IMR-90 (cell line): ENCODE data around the gene PDXK. TPM values are rescaled to one million over a fixed set of nuclear protein-coding genes. Genes with fewer than 3 reads are reported as not detected.

Experiments used
- ATAC-seq: fragments of 200-7000 bp; cut with Tn5 transposase; 2 replicates; pipeline ENCODE4 v1.9.1; 2020; ENCODE audit warnings: low read depth, mild to moderate bottlenecking, moderate library complexity
- BruUV-seq: library from RNA; stranded (reverse); fragments of 400-500 nt; replicated peaks from 2 replicates; lab custom pipeline; 2021; lab: Mats Ljungman, UMichigan
- CTCF ChIA-PET: fragments of 300-600 bp; formaldehyde crosslinking; extraction: SDS; loops from one replicate; lab custom pipeline; 2021; ENCODE audit warnings: antibody characterized with exemption; lab: Yijun Ruan, JAX
- POLR2A ChIA-PET: fragments of 300-600 bp; sonication (Branson Sonifier 250); formaldehyde crosslinking; loops from one replicate; lab custom pipeline; 2022; ENCODE audit warnings: antibody characterized with exemption; ENCODE audit not compliant: unreplicated experiment; lab: Charles Lee
- DNase-seq: peaks from one replicate; pipeline ENCODE4 v3.0.0; 2013
- H2AFZ ChIP-seq: replicated peaks from 2 replicates; pipeline ENCODE3; 2013; ENCODE audit warnings: low read length, mild to moderate bottlenecking; ENCODE audit not compliant: poor library complexity
- H2AK5ac ChIP-seq: 2 replicates; pipeline ENCODE4 v1.6.1; 2013; ENCODE audit warnings: low read depth, low read length, inconsistent platforms
- H2AK9ac ChIP-seq: replicated peaks from 2 replicates; pipeline ENCODE3; 2013; ENCODE audit warnings: mild to moderate bottlenecking, low read depth, low read length, moderate library complexity; ENCODE audit not compliant: poor library complexity
- H2BK120ac ChIP-seq: 2 replicates; pipeline ENCODE4 v1.6.1; 2013; ENCODE audit warnings: low read depth, low read length, inconsistent platforms
- H2BK15ac ChIP-seq: 3 replicates; pipeline ENCODE4 v1.6.1; 2013; ENCODE audit warnings: low read depth, low read length, inconsistent platforms
- H2BK20ac ChIP-seq: 2 replicates; pipeline ENCODE4 v1.6.1; 2013; ENCODE audit warnings: low read depth, mild to moderate bottlenecking, inconsistent platforms, low read length, moderate library complexity
- H2BK5ac ChIP-seq: 2 replicates; pipeline ENCODE4 v1.6.1; 2013; ENCODE audit warnings: mild to moderate bottlenecking, low read depth, low read length, inconsistent platforms; ENCODE audit not compliant: poor library complexity, severe bottlenecking
- H3K14ac ChIP-seq: replicated peaks from 2 replicates; pipeline ENCODE4 v1.6.1; 2013; ENCODE audit warnings: low read depth, low read length, inconsistent platforms
- H3K18ac ChIP-seq: 2 replicates; pipeline ENCODE4 v1.6.1; 2013; ENCODE audit warnings: low read depth, low read length, control low read depth
- H3K23ac ChIP-seq: 2 replicates; pipeline ENCODE4 v1.6.1; 2013; ENCODE audit warnings: low read depth, low read length, inconsistent platforms
- H3K27ac ChIP-seq: 2 replicates; pipeline ENCODE4 v1.5.1; 2013; ENCODE audit warnings: mild to moderate bottlenecking, control low read depth, low read length; ENCODE audit not compliant: insufficient read depth
- H3K27me3 ChIP-seq: 2 replicates; pipeline ENCODE4 v1.6.1; 2013; ENCODE audit warnings: low read length; ENCODE audit not compliant: control insufficient read depth, insufficient read depth
- H3K36me3 ChIP-seq: 2 replicates; pipeline ENCODE4 v1.6.1; 2013; ENCODE audit warnings: low read length, mixed read lengths; ENCODE audit not compliant: control insufficient read depth, insufficient read depth
- H3K4ac ChIP-seq: 2 replicates; pipeline ENCODE4 v1.6.1; 2013; ENCODE audit warnings: low read depth, low read length, inconsistent platforms
- H3K4me1 ChIP-seq: 2 replicates; pipeline ENCODE4 v1.6.1; 2013; ENCODE audit warnings: low read length, mixed read lengths; ENCODE audit not compliant: control insufficient read depth, insufficient read depth
- H3K4me2 ChIP-seq: 2 replicates; pipeline ENCODE4 v1.6.1; 2013; ENCODE audit warnings: low read depth, mild to moderate bottlenecking, control low read depth, low read length, moderate library complexity
- H3K4me3 ChIP-seq: 2 replicates; pipeline ENCODE4 v1.5.1; 2013; ENCODE audit warnings: low read depth, mild to moderate bottlenecking, control low read depth, low read length, moderate library complexity; ENCODE audit not compliant: insufficient read depth
- H3K56ac ChIP-seq: 2 replicates; pipeline ENCODE4 v1.6.1; 2013; ENCODE audit warnings: low read length, inconsistent platforms; ENCODE audit not compliant: insufficient read depth; ENCODE audit errors: extremely low read depth
- H3K79me1 ChIP-seq, 2 experiments: 2 replicates each; pipeline ENCODE4 v1.6.1; 2013; ENCODE audit warnings: low read length in 2 of 2, inconsistent platforms in 1 of 2, low read depth in 1 of 2
- H3K9ac ChIP-seq: 2 replicates; pipeline ENCODE4 v1.6.1; 2013; ENCODE audit warnings: low read depth, low read length, control low read depth
- H3K9me1 ChIP-seq: 2 replicates; pipeline ENCODE4 v1.6.1; 2013; ENCODE audit warnings: low read length, inconsistent platforms; ENCODE audit not compliant: insufficient read depth
- H3K9me3 ChIP-seq: 2 replicates; pipeline ENCODE4 v1.6.1; 2013; ENCODE audit warnings: low read length; ENCODE audit not compliant: control insufficient read depth, insufficient read depth
- H4K20me1 ChIP-seq: 2 replicates; pipeline ENCODE4 v1.6.1; 2013; ENCODE audit warnings: low read length, inconsistent platforms; ENCODE audit not compliant: insufficient read depth
- H4K5ac ChIP-seq: 2 replicates; pipeline ENCODE4 v1.6.1; 2013; ENCODE audit warnings: mild to moderate bottlenecking, low read depth, low read length, control low read depth
- H4K8ac ChIP-seq, 2 experiments: 2 replicates each; pipeline ENCODE4 v1.6.1; 2013; ENCODE audit warnings: low read depth in 2 of 2, low read length in 2 of 2, control low read depth in 1 of 2, inconsistent platforms in 1 of 2
- H4K91ac ChIP-seq: 2 replicates; pipeline ENCODE4 v1.6.1; 2013; ENCODE audit warnings: low read depth, low read length, inconsistent platforms; ENCODE audit not compliant: insufficient read depth
- CHD1 ChIP-seq: IDR thresholded peaks from 2 replicates; pipeline ENCODE4 v1.6.1; 2012; ENCODE audit warnings: low read depth, low read length, improper control_type of control experiment
- FOS ChIP-seq: fragments of 150-350 bp; IDR thresholded peaks from 2 replicates; pipeline ENCODE4 v1.6.1; 2016; ENCODE audit warnings: low read depth, low read length
- MAZ ChIP-seq: IDR thresholded peaks from 2 replicates; pipeline ENCODE4 v1.6.1; 2012; ENCODE audit warnings: low read depth, mild to moderate bottlenecking, low read length, improper control_type of control experiment, moderate library complexity, borderline replicate concordance
- MXI1 ChIP-seq: IDR thresholded peaks from 2 replicates; pipeline ENCODE4 v1.6.1; 2012; ENCODE audit warnings: low read depth, mild to moderate bottlenecking, low read length, moderate library complexity, borderline replicate concordance
- NFE2L2 ChIP-seq: fragments of 150-350 bp; IDR thresholded peaks from 2 replicates; pipeline ENCODE4 v1.6.1; 2016; ENCODE audit warnings: low read depth, mild to moderate bottlenecking, low read length
- POLR2A ChIP-seq: IDR thresholded peaks from 2 replicates; pipeline ENCODE4 v1.6.1; 2012; ENCODE audit warnings: mild to moderate bottlenecking, low read depth, low read length
- RFX5 ChIP-seq: IDR thresholded peaks from 2 replicates; pipeline ENCODE4 v1.8.0; 2012; ENCODE audit warnings: low read depth, mild to moderate bottlenecking, low read length, moderate library complexity
- WGBS, 2 experiments: methylation state at CpG; one replicate each; pipeline versions ENCODE4 v1.1.5 to v1.1.7; 2013; ENCODE audit warnings: missing lambda C conversion rate in 2 of 2; ENCODE audit not compliant: insufficient read length in 1 of 2; ENCODE audit errors: extremely low coverage in 2 of 2; 5-methylcytosine and 5-hydroxymethylcytosine counted together
- dilution Hi-C: fragments of 300-500 bp; cut with HindIII; formaldehyde crosslinking; loops from one replicate; pipeline ENCODE4 v1.14.3; 2018; ENCODE audit warnings: low sequenced_read_pairs; ENCODE audit not compliant: unreplicated experiment
- in situ Hi-C: fragments of 300-500 bp; cut with MboI; formaldehyde crosslinking; loops from 3 replicates; pipeline ENCODE4 v1.14.3; 2019; ENCODE audit warnings: low sequenced_read_pairs, inconsistent platforms, mixed read lengths
- intact Hi-C: fragments of 100-400 bp; cut with micrococcal nuclease; formaldehyde crosslinking; loops from 2 replicates; pipeline ENCODE4 v1.10.0; 2022
- polyA plus RNA-seq, 3 experiments: library from polyadenylated mRNA; depleted of rRNA; stranded (reverse); fragments of >200 nt; gene quantifications; 2 replicates each; pipeline ENCODE4 v1.2.3, GENCODE V29; 2012; ENCODE audit warnings: low replicate concordance in 1 of 3
- total RNA-seq: library from RNA; depleted of rRNA; stranded (reverse); fragments of >200 nt; gene quantifications from 2 replicates; pipeline ENCODE4 v1.2.3, GENCODE V29; 2012
- TF ChIP-seq, protein P1 (sequence below): fragments of 150-350 bp; IDR thresholded peaks from 2 replicates; pipeline ENCODE4 v1.6.1; 2017; ENCODE audit warnings: mild to moderate bottlenecking, antibody characterized with exemption, low read length, low read depth
- TF ChIP-seq, protein P2 (sequence below): fragments of 150-350 bp; IDR thresholded peaks from 2 replicates; pipeline ENCODE4 v1.6.1; 2016; ENCODE audit warnings: low read depth, mild to moderate bottlenecking, low read length, moderate library complexity, borderline replicate concordance

The PDXK gene
- total and polyA plus RNA-seq, 2 of the 4 experiments (the other 2 are of a cell fraction) = 155 to 312 TPM

DNA sequence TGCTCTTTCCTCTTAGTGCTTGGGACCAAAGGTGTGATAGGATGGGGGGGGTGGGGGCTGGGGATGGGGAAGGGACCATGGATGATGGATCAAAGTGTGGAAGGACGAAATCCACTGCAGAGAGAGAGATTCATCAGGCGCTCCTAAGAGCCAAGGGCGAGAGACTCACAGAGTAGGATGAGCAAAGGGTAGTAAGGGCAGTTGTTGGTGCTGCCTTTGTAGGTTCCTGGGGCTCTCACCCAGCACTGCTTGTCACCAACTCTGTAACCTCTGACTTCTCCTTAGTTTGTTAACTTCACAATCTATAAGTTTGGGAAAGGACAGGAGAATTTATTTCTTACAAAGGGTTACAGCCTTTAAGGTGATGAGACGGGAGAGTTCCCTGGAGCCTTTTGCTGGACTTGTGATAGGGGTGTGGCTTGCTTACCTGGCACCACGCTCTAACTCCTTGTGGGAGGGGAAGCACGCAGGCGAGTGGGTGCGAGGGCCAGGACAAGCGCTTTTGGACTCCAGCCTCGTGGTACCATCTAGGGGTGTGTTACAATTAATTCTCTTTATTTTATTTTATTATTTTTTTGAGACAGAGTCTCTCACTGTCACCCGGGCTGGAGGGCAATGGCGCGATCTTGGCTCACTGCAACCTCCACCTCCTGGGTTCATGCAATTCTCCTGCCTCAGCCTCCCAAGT, 1.6 kb upstream of the PDXK start:
- H2AK5ac ChIP-seq = no peak overlapping the region
- WGBS, 2 experiments = no CpG with 5 or more reads among the region's 13 CpGs
- no peak overlapping the region for H2BK20ac ChIP-seq
- H3K18ac ChIP-seq = no peak overlapping the region
- H3K9me3 ChIP-seq = no peaks in the 10 kb centered on the region
- in situ Hi-C loops (no loop called here), dilution Hi-C loops (no loop called here), intact Hi-C loops (no loop called here)
- no peak overlapping the region for H2AK9ac ChIP-seq
- no peak overlapping the region for H3K14ac ChIP-seq
- H4K20me1 ChIP-seq = peaks cover 27% of the 10 kb centered on the region
- no peaks in the 10 kb centered on the region for H3K27me3 ChIP-seq
- H3K9ac ChIP-seq = no peak overlapping the region
- H3K4me1 ChIP-seq = peaks cover 17% of the 10 kb centered on the region
- H3K56ac ChIP-seq = no peak overlapping the region
- H4K91ac ChIP-seq = no peak overlapping the region
- peaks cover 8 to 28% of the 10 kb centered on the region in 2 experiments; a peak in 3 of 4 replicates for H3K79me1 ChIP-seq
- BruUV-seq = no TSS peak
- no peak overlapping the region for H3K4me2 ChIP-seq
- no peak overlapping the region for H3K23ac ChIP-seq
- no peak overlapping the region for H3K27ac ChIP-seq
- no peak overlapping the region for H2BK120ac ChIP-seq
- DNase-seq (no peak), ATAC-seq (no peak)
- H2BK15ac ChIP-seq = no peak overlapping the region
- peaks cover 14% of the 10 kb centered on the region; the same call in 1 of the 2 replicates for H3K9me1 ChIP-seq
- H3K36me3 ChIP-seq = peaks cover 3% of the 10 kb centered on the region
- no peak overlapping the region for H2AFZ ChIP-seq
- no peak overlapping the region for H4K5ac ChIP-seq
- no peak overlapping the region for H3K4ac ChIP-seq
- TF ChIP-seq MXI1 (no peak), NFE2L2 (no peak), FOS (no peak), MAZ (no peak), RFX5 (no peak), CHD1 (no peak), POLR2A (no peak)
- TF ChIP-seq, protein P1, sequence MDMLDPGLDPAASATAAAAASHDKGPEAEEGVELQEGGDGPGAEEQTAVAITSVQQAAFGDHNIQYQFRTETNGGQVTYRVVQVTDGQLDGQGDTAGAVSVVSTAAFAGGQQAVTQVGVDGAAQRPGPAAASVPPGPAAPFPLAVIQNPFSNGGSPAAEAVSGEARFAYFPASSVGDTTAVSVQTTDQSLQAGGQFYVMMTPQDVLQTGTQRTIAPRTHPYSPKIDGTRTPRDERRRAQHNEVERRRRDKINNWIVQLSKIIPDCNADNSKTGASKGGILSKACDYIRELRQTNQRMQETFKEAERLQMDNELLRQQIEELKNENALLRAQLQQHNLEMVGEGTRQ = no peak
- TF ChIP-seq, protein P2, sequence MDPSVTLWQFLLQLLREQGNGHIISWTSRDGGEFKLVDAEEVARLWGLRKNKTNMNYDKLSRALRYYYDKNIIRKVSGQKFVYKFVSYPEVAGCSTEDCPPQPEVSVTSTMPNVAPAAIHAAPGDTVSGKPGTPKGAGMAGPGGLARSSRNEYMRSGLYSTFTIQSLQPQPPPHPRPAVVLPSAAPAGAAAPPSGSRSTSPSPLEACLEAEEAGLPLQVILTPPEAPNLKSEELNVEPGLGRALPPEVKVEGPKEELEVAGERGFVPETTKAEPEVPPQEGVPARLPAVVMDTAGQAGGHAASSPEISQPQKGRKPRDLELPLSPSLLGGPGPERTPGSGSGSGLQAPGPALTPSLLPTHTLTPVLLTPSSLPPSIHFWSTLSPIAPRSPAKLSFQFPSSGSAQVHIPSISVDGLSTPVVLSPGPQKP = no peak
- no peak overlapping the region for H3K4me3 ChIP-seq
- H4K8ac ChIP-seq = no peak overlapping the region
- CTCF ChIA-PET = no interaction called here
- H2BK5ac ChIP-seq = no peak overlapping the region
- POLR2A ChIA-PET = no interaction called here
